Effector memory CD4-positive, alpha-beta T cell (primary cell): ENCODE data around the gene DNAJB1.
A peak's percentile ranks its signal among the peaks of the same experiment; 100 is the strongest.
"Not testable (repeated sequence)": the region's sequence is repeated elsewhere in the genome, so short reads cannot be mapped to it uniquely, and the experiment has no call there.

ENCODE experiments used
- DNase-seq, 3 donors: peaks; one replicate each; pipeline ENCODE4 v3.0.0-alpha.2; 2020
- H3K27ac ChIP-seq: 2 replicates; pipeline ENCODE4 v1.7.0; 2013; ENCODE audit warnings: mild to moderate bottlenecking, low read length, moderate library complexity; ENCODE audit not compliant: insufficient read depth, poor library complexity, severe bottlenecking
- H3K27me3 ChIP-seq: replicated peaks from 2 replicates; pipeline ENCODE4 v1.7.0; 2013; ENCODE audit warnings: mild to moderate bottlenecking, low read length; ENCODE audit not compliant: insufficient read depth, control insufficient read depth, poor library complexity, severe bottlenecking
- H3K36me3 ChIP-seq: 2 replicates; pipeline ENCODE4 v1.7.0; 2013; ENCODE audit warnings: mild to moderate bottlenecking, low read length, moderate library complexity; ENCODE audit not compliant: control insufficient read depth, insufficient read depth
- H3K4me1 ChIP-seq: 2 replicates; pipeline ENCODE4 v1.7.0; 2013; ENCODE audit warnings: low read length, mild to moderate bottlenecking; ENCODE audit not compliant: control insufficient read depth, insufficient read depth, poor library complexity, severe bottlenecking
- H3K4me3 ChIP-seq: 2 replicates; pipeline ENCODE4 v1.7.0; 2013; ENCODE audit warnings: low read length, low read depth, mild to moderate bottlenecking; ENCODE audit not compliant: insufficient read depth, poor library complexity, severe bottlenecking
- H3K9me3 ChIP-seq: 2 replicates; pipeline ENCODE4 v1.7.0; 2013; ENCODE audit warnings: mild to moderate bottlenecking, low read length, moderate library complexity; ENCODE audit not compliant: control insufficient read depth

Gene DNAJB1

GRCh38 chr19:14553042-14553938, 35.1 kb upstream of the DNAJB1 start:
- peak overlapping the region; percentile 7 for H3K27ac ChIP-seq
- H3K9me3 ChIP-seq = no peaks in the 10 kb centered on the region
- no peak for DNase-seq
- H3K4me1 ChIP-seq = peaks cover 12% of the 10 kb centered on the region
- peaks cover 4% of the 10 kb centered on the region for H3K36me3 ChIP-seq
- no peak overlapping the region for H3K4me3 ChIP-seq
- H3K27me3 ChIP-seq = no peaks in the 10 kb centered on the region

DNA sequence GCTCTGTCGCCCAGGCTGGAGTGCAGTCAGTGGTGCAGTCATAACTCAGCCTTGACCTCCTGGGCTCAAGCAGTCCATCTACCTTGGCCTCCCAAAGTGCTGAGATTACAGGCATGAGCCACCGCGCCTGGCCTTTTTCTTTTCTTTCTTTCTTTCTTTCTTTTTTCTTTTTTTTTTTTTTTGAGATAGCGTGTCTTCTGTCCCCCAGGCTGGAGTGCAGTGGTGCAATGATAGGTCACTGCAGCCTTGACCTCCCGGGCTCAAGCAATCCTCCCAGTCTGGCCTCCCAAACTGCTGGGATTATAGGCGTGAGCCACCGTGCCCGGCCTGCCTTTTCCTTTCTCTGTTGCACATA, 33.8 kb upstream of the DNAJB1 start:
- not testable (repeated sequence) for H3K27ac ChIP-seq, H3K27me3 ChIP-seq, DNase-seq, H3K36me3 ChIP-seq, H3K4me3 ChIP-seq, H3K9me3 ChIP-seq
- peaks cover 12% of the 10 kb centered on the region for H3K4me1 ChIP-seq

- H3K4me1 ChIP-seq, H3K4me3 ChIP-seq, H3K27me3 ChIP-seq, H3K9me3 ChIP-seq: not testable (repeated sequence)
- peak overlapping the region; percentile 47 for H3K27ac ChIP-seq
- peaks cover 11% of the 10 kb centered on the region for H3K36me3 ChIP-seq
- DNase-seq = peak; percentile 51 to 68 (median 64)
Measured at GRCh38 chr19:14551134-14552005, 33.2 kb upstream of the DNAJB1 start.

- H3K4me3 ChIP-seq = no peak overlapping the region
- peaks cover 17% of the 10 kb centered on the region for H3K36me3 ChIP-seq
- DNase-seq = no peak
- no peaks in the 10 kb centered on the region for H3K9me3 ChIP-seq
- peaks cover 6% of the 10 kb centered on the region for H3K4me1 ChIP-seq
- H3K27ac ChIP-seq = peak overlapping the region; percentile 13
- H3K27me3 ChIP-seq = no peaks in the 10 kb centered on the region
Measured at GRCh38 chr19:14550201-14550754, 32.1 kb upstream of the DNAJB1 start.

DNA sequence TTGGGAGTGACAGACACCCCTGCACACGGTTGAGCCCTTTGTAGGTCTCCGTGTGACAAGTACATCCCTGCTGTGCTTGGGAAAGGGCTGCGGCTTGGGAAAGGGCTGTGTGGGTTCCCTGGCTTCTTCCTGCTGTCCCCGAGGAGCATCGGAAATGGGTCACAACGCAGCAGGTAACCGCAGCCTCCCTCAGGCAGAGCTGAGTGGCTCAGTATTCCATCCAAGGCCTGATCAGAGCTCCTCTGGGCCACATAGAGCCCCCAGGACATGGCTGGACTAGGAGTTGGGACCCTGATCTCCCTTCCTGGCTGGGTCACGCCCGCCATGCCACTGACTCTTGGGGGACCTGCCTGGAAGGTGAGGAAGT, 27.5 kb upstream of the DNAJB1 start:
- peaks cover 23% of the 10 kb centered on the region for H3K36me3 ChIP-seq
- H3K9me3 ChIP-seq = no peaks in the 10 kb centered on the region
- no peak overlapping the region for H3K27ac ChIP-seq
- H3K27me3 ChIP-seq = no peaks in the 10 kb centered on the region
- no peak overlapping the region for H3K4me3 ChIP-seq
- H3K4me1 ChIP-seq = no peaks in the 10 kb centered on the region
- no peak for DNase-seq

GRCh38 chr19:14544977-14545715, 26.9 kb upstream of the DNAJB1 start:
- DNase-seq = no peak
- H3K4me1 ChIP-seq = no peaks in the 10 kb centered on the region
- no peaks in the 10 kb centered on the region for H3K27me3 ChIP-seq
- no peaks in the 10 kb centered on the region for H3K9me3 ChIP-seq
- H3K4me3 ChIP-seq = no peak overlapping the region
- H3K27ac ChIP-seq = no peak overlapping the region
- peaks cover 23% of the 10 kb centered on the region for H3K36me3 ChIP-seq

GRCh38 chr19:14544047-14544446, 25.9 kb upstream of the DNAJB1 start:
- DNase-seq = no peak
- Histone ChIP-seq H3K4me1 (no peaks in the 10 kb centered on the region), H3K4me3 (no peak overlapping the region), H3K27ac (no peak overlapping the region), H3K9me3 (no peaks in the 10 kb centered on the region), H3K27me3 (no peaks in the 10 kb centered on the region), H3K36me3 (peaks cover 19% of the 10 kb centered on the region)

GRCh38 chr19:14542711-14543328, 24.6 kb upstream of the DNAJB1 start:
- H3K4me3 ChIP-seq = no peak overlapping the region
- no peaks in the 10 kb centered on the region for H3K4me1 ChIP-seq
- H3K27me3 ChIP-seq = no peaks in the 10 kb centered on the region
- no peak for DNase-seq
- no peaks in the 10 kb centered on the region for H3K9me3 ChIP-seq
- no peak overlapping the region for H3K27ac ChIP-seq
- H3K36me3 ChIP-seq = peaks cover 19% of the 10 kb centered on the region

- not testable (repeated sequence) for H3K4me1 ChIP-seq, H3K9me3 ChIP-seq, H3K4me3 ChIP-seq, H3K27me3 ChIP-seq, DNase-seq, H3K27ac ChIP-seq
- peaks cover 17% of the 10 kb centered on the region for H3K36me3 ChIP-seq
Measured at GRCh38 chr19:14541979-14542378, 23.8 kb upstream of the DNAJB1 start.
